Ascending aorta (tissue), 2 donors: ENCODE data around the gene KLHL22. TPM values are rescaled to one million over a fixed set of nuclear protein-coding genes. Genes with fewer than 3 reads are reported as not detected.

ENCODE experiments used
- DNase-seq, 2 donors: peaks; one replicate each; pipeline ENCODE4 v3.0.0-alpha.2; 2019; ENCODE audit warnings: low spot score in 2 of 2
- H3K27ac ChIP-seq, 2 donors: fragments of 200-600 bp; sonication (generic); one replicate each; pipeline ENCODE4 v1.5.1; 2016 to 2017; ENCODE audit warnings: mild to moderate bottlenecking in 1 of 2
- H3K27me3 ChIP-seq: fragments of 200-600 bp; sonication (generic); one replicate; pipeline ENCODE4 v1.5.1; 2017
- H3K36me3 ChIP-seq, 2 donors: fragments of 200-600 bp; sonication (generic); one replicate each; pipeline ENCODE4 v1.5.1; 2016
- H3K4me1 ChIP-seq, 2 donors: fragments of 200-600 bp; sonication (generic); one replicate each; pipeline ENCODE4 v1.5.1; 2016 to 2017; ENCODE audit warnings: mild to moderate bottlenecking in 1 of 2
- H3K4me3 ChIP-seq, 2 donors: fragments of 200-600 bp; sonication (generic); one replicate each; pipeline ENCODE4 v1.5.1; 2016 to 2017; ENCODE audit warnings: mild to moderate bottlenecking in 1 of 2
- H3K9me3 ChIP-seq, 2 donors: fragments of 200-600 bp; sonication (generic); one replicate each; pipeline ENCODE4 v1.5.1; 2016
- CTCF ChIP-seq, 3 experiments: fragments of 200-600 bp in 2 of 3; fragments of 450-650 bp in 1 of 3; sonication (generic) in 2 of 3; IDR thresholded peaks; one replicate each; pipeline ENCODE4 v1.5.1; 2016 to 2019; ENCODE audit warnings: antibody characterized with exemption in 3 of 3, mild to moderate bottlenecking in 1 of 3, moderate library complexity in 1 of 3
- intact Hi-C: fragments of 100-400 bp; cut with DNase I; formaldehyde crosslinking; loops from one replicate; pipeline ENCODE4 v1.15.1; 2023
- total RNA-seq: library from RNA; depleted of rRNA; stranded (reverse); fragments of >200 nt; gene quantifications from one replicate; pipeline ENCODE4 v1.1.0, GENCODE V29; 2016

The KLHL22 gene
- total RNA-seq, 1 donor from 2014 or later: 63.8 TPM

GRCh38 chr22:20446383-20446970, 49.1 kb downstream of the KLHL22 start:
- Histone ChIP-seq H3K4me1 (no peaks in the 10 kb centered on the region), H3K4me3 (no peak overlapping the region), H3K27me3 (no peaks in the 10 kb centered on the region), H3K9me3 (no peaks in the 10 kb centered on the region), H3K36me3 (peaks cover 16 to 23% of the 10 kb centered on the region in 2 donors), H3K27ac (no peak overlapping the region)
- intact Hi-C loops: no loop called here
- DNase-seq: no peak
- TF ChIP-seq CTCF (IDR thresholded peaks at IDR 0.05): no peak

GRCh38 chr22:20444325-20444724, 51.3 kb downstream of the KLHL22 start:
- Histone ChIP-seq H3K9me3 (no peaks in the 10 kb centered on the region), H3K27ac (no peak overlapping the region), H3K4me1 (no peaks in the 10 kb centered on the region), H3K36me3 (peaks cover 16 to 23% of the 10 kb centered on the region in 2 donors), H3K4me3 (no peak overlapping the region), H3K27me3 (no peaks in the 10 kb centered on the region)
- TF ChIP-seq CTCF (IDR thresholded peaks at IDR 0.05): no peak
- DNase-seq: no peak
- intact Hi-C loops: no loop called here

- Histone ChIP-seq H3K27ac (no peak overlapping the region), H3K4me3 (no peak overlapping the region), H3K4me1 (peaks cover 0 to 3% of the 10 kb centered on the region in 2 donors), H3K9me3 (no peaks in the 10 kb centered on the region), H3K27me3 (no peaks in the 10 kb centered on the region), H3K36me3 (peaks cover 16 to 23% of the 10 kb centered on the region in 2 donors)
- TF ChIP-seq CTCF (IDR thresholded peaks at IDR 0.05): no peak
- intact Hi-C loops: no loop called here
- no peak for DNase-seq
Measured at GRCh38 chr22:20442485-20443284, 52.9 kb downstream of the KLHL22 start.

- no peak overlapping the region for H3K4me3 ChIP-seq
- no peak for DNase-seq
- no peaks in the 10 kb centered on the region for H3K9me3 ChIP-seq
- TF ChIP-seq CTCF (IDR thresholded peaks at IDR 0.05): no peak
- intact Hi-C loops: no loop called here
- H3K4me1 ChIP-seq: peaks cover 0 to 3% of the 10 kb centered on the region in 2 donors
- peak overlapping the region; percentile 27 to 28 for H3K27ac ChIP-seq
- H3K27me3 ChIP-seq: no peaks in the 10 kb centered on the region
- H3K36me3 ChIP-seq: peaks cover 16 to 23% of the 10 kb centered on the region in 2 donors
Measured at GRCh38 chr22:20441631-20442484, 53.7 kb downstream of the KLHL22 start.

- no peaks in the 10 kb centered on the region for H3K9me3 ChIP-seq
- H3K36me3 ChIP-seq: peaks cover 10 to 18% of the 10 kb centered on the region in 2 donors
- no peak for TF ChIP-seq CTCF (IDR thresholded peaks at IDR 0.05)
- no peak for DNase-seq
- intact Hi-C loops: no loop called here
- peaks cover 1 to 3% of the 10 kb centered on the region in 2 donors for H3K4me1 ChIP-seq
- H3K4me3 ChIP-seq: no peak overlapping the region
- no peaks in the 10 kb centered on the region for H3K27me3 ChIP-seq
- H3K27ac ChIP-seq: peak overlapping the region; percentile 27 to 28
Measured at GRCh38 chr22:20440637-20441591, 54.7 kb downstream of the KLHL22 start.
